KOPT-K1 (cell line): Measurements from ENCODE around the gene ADD1.

ENCODE experiments used
- H3K27ac ChIP-seq: fragments of 200-600 bp; sonication (generic); 2 replicates; pipeline ENCODE4 v1.5.1; 2016; ENCODE audit warnings: antibody characterized with exemption, mild to moderate bottlenecking, low read depth, low read length; ENCODE audit not compliant: poor library complexity, severe bottlenecking
- H3K36me3 ChIP-seq: fragments of 200-600 bp; sonication (generic); 2 replicates; pipeline ENCODE4 v1.5.1; 2017; ENCODE audit warnings: antibody characterized with exemption, mild to moderate bottlenecking, low read length, moderate library complexity; ENCODE audit not compliant: insufficient read depth
- H3K9me3 ChIP-seq: fragments of 200-600 bp; sonication (generic); 2 replicates; pipeline ENCODE4 v1.5.1; 2017; ENCODE audit warnings: antibody characterized with exemption, low read length, mild to moderate bottlenecking; ENCODE audit not compliant: insufficient read depth, poor library complexity, severe bottlenecking

Gene ADD1

GRCh38 chr4:2866891-2867290 is 23.2 kb downstream of the ADD1 start:
- Histone ChIP-seq H3K36me3 (no peaks in the 10 kb centered on the region; the same call in 1 of the 2 replicates), H3K27ac (no peak overlapping the region)

GRCh38 chr4:2867758-2868491 is 24.3 kb downstream of the ADD1 start:
- Histone ChIP-seq H3K36me3 (no peaks in the 10 kb centered on the region; the same call in 1 of the 2 replicates), H3K9me3 (no peaks in the 10 kb centered on the region), H3K27ac (no peak overlapping the region)

More at GRCh38 chr4:2866891-2867290, 23.2 kb downstream of the ADD1 start:
- no peaks in the 10 kb centered on the region for H3K9me3 ChIP-seq

DNA sequence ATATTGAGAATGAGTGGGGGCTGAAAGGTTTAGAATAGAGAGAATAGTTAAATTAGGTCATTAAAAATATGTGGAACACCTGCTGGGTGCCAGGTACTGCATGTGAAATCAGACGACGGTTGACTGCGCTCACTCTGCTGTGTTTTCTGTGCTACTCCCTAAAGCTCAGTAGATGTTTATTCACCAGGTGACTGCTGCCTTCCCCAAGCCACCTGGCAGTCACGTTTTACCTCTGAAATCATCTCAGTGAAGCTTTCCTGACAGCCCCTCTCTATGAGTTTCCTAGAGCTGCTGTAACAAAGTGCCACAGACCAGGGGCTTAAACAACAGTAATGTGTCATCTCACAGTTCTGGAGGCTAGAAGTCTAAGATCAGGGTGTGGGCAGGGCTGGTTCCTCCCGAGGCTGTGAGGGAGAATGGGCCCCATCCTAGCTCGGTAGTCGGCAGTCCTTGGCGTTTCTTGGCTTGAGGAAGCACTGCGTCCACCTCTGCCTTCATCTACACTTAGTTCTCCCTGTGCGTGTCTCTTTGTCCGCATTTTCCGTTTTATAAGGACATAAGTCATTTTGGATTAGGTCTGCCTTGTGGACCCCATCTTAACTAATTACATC is 25.3 kb downstream of the ADD1 start:
- no peak overlapping the region for H3K27ac ChIP-seq
- H3K36me3 ChIP-seq: no peaks in the 10 kb centered on the region; the same call in 1 of the 2 replicates
- no peaks in the 10 kb centered on the region for H3K9me3 ChIP-seq

GRCh38 chr4:2869659-2870058 is 26.0 kb downstream of the ADD1 start:
- Histone ChIP-seq H3K9me3 (no peaks in the 10 kb centered on the region), H3K27ac (no peak overlapping the region), H3K36me3 (no peaks in the 10 kb centered on the region; the same call in 1 of the 2 replicates)

DNA sequence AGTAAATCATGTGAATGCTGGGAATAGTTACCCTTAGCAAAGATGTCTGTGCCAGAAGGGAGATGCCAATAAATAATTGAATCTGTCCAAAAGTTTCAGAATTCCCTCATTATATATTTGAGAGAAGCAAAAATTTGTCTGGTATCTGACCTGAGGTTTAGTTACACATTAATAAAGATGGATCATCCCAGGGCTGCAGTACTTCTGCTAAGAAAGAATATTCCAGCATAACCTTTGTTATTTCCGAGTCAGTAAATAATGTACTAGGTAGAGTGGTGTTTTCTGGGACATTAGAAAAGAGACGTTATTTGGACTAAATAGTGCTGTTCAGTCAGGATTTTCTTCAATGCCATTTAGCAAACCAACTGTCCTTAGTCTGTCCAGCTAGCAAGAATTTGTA is 26.4 kb downstream of the ADD1 start:
- no peaks in the 10 kb centered on the region; the same call in 1 of the 2 replicates for H3K36me3 ChIP-seq
- H3K9me3 ChIP-seq: no peaks in the 10 kb centered on the region
- H3K27ac ChIP-seq: no peak overlapping the region

DNA sequence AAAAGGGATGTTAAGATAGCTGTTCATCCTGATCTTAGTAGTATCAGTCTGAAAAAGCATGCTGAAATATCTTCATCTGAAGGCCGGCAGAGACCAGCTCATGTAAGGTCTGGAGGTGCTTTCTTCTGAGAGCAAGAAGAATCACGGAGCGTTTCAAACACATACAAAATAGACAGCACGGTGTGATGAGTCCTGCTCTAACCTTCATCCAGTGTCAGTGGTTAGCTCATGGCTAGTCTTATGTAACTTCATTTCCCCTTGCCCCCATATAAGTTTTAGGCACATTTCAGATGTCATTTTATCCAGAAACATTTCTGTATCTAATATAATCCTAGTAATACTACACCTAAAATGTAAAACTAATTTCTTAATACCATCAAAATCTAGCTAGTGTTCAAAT is 27.8 kb downstream of the ADD1 start:
- Histone ChIP-seq H3K9me3 (no peaks in the 10 kb centered on the region), H3K36me3 (peaks cover 7% of the 10 kb centered on the region), H3K27ac (no peak overlapping the region)

DNA sequence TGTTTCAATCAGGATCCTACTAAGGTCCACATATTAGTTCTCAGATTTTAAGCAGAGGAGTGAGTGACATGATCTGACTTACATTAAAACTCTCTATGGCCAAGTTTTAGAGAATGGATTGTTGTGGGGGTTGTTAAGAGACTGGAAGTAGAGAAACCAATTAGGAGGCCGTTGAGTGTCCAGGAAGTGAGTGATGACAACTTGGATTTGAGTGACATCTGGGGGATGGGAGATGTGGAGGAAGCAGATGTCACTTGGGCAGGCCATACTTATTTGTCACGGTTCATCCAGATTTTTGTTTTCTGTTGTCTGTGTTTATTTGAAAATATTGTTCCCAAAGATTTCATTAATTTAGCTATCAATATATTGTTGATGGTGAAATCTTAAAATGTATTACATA is 28.3 kb downstream of the ADD1 start:
- no peak overlapping the region for H3K27ac ChIP-seq
- peaks cover 10% of the 10 kb centered on the region for H3K36me3 ChIP-seq
- no peaks in the 10 kb centered on the region for H3K9me3 ChIP-seq

GRCh38 chr4:2873329-2873728 is 29.7 kb downstream of the ADD1 start:
- Histone ChIP-seq H3K27ac (no peak overlapping the region), H3K36me3 (peaks cover 24% of the 10 kb centered on the region)

GRCh38 chr4:2874861-2875260 is 31.2 kb downstream of the ADD1 start:
- Histone ChIP-seq H3K9me3 (no peaks in the 10 kb centered on the region), H3K27ac (no peak overlapping the region), H3K36me3 (peaks cover 40% of the 10 kb centered on the region)

More at GRCh38 chr4:2873329-2873728, 29.7 kb downstream of the ADD1 start:
- H3K9me3 ChIP-seq: no peaks in the 10 kb centered on the region

- no peaks in the 10 kb centered on the region for H3K9me3 ChIP-seq
- peaks cover 43% of the 10 kb centered on the region for H3K36me3 ChIP-seq
- H3K27ac ChIP-seq: no peak overlapping the region
Measured at GRCh38 chr4:2875556-2875955, 31.9 kb downstream of the ADD1 start.

GRCh38 chr4:2878346-2878745 is 34.7 kb downstream of the ADD1 start:
- no peaks in the 10 kb centered on the region for H3K9me3 ChIP-seq
- peaks cover 64% of the 10 kb centered on the region for H3K36me3 ChIP-seq
- H3K27ac ChIP-seq: no peak overlapping the region

DNA sequence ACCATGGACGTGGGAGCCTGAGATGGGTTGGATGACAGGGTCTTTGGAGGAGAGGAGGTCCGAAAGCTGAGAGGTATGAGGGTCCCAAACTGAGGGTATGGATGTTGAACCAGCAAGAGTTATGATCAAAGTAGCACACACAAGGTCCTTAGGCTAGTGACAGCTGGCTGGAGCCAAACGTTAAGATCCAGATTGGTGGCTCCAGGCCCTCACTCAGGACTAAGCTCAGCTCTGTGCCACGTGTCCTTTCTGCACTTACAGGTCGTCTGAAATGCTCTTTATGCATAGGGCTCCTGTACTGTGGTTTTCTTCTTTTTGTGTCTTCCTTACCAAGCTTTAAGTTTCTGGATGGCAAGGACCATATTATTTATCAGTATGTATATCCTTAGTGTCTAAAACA is 35.4 kb downstream of the ADD1 start:
- Histone ChIP-seq H3K27ac (no peak overlapping the region), H3K36me3 (peaks cover 70% of the 10 kb centered on the region), H3K9me3 (no peaks in the 10 kb centered on the region)

GRCh38 chr4:2881431-2881830 is 37.8 kb downstream of the ADD1 start:
- Histone ChIP-seq H3K9me3 (no peaks in the 10 kb centered on the region), H3K36me3 (peaks cover 87% of the 10 kb centered on the region), H3K27ac (no peak overlapping the region)

DNA sequence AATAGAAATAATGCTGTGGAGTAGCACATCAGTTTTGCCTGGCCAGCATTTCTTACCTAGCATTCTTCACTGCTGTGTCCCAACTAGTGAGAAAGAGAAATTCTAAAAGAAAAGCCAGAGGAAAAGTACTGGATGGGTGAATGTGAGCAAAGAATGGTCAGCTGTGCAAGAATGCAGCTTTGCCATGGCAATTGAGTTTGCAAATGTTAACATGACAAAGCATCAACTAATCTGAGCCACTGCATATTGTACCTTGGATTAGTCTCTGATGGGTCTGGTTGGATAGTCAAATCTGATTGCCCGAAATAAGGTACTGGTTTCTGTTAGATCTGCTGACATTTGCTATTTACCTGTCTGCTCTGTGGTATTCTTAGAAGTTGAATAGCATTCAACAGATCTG is 38.7 kb downstream of the ADD1 start:
- Histone ChIP-seq H3K36me3 (peaks cover 89% of the 10 kb centered on the region), H3K27ac (no peak overlapping the region), H3K9me3 (no peaks in the 10 kb centered on the region)

DNA sequence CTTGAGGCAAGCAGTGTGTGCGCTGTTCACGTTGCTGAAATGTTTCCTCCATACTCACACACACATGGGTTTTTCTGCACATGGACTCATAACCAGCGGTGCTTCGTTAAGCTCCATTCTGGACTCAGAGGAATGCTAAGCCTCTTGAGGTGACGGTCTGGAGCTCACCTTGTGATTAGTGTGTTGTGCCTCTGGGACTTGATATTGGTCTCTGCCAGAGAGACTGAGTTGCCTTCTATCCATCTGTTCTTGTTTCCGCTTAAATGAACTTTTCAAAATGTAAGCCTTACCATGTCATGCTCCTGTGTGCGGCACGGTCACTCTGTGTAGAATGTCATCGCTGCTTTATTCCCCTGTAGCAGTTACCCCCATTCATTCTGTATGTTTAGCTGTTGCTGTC is 42.5 kb downstream of the ADD1 start:
- H3K9me3 ChIP-seq: no peaks in the 10 kb centered on the region
- H3K27ac ChIP-seq: no peak overlapping the region
- peaks cover 69% of the 10 kb centered on the region for H3K36me3 ChIP-seq

DNA sequence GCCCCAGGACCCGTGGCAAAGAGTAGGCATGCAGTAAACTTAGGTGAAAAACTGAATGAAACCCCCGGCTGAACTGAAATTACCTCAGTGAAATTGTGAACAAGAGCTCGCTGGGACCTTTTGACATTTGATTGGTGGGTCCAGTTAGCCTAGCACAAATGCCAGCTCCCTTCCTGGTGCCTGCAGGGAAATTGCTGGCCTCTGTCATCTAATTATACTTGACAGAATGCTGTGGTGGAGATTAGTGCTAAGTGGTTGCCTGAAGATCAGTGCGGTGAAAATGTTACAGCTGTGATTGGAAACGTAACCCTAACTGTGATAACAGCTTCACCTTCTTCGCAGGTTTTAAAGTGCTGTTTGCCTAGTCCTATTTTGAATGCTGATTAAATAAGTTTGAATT is 43.0 kb downstream of the ADD1 start:
- Histone ChIP-seq H3K9me3 (no peaks in the 10 kb centered on the region), H3K36me3 (peaks cover 68% of the 10 kb centered on the region), H3K27ac (no peak overlapping the region)
